ENCODE results near the gene TGFB1. TPM values are rescaled to one million over a fixed set of nuclear protein-coding genes. Genes with fewer than 3 reads are reported as not detected.
"Not testable (repeated sequence)": the region's sequence is repeated elsewhere in the genome, so short reads cannot be mapped to it uniquely, and the experiment has no call there.

The TGFB1 gene
- total RNA-seq, 1 experiment from 2014 or later: 10.1 TPM

GRCh38 chr19:41308450-41309179 lies 45.1 kb downstream of the TGFB1 start:
- DNase-seq (ENCODE audit: low spot score): peak; percentile 88
- in situ Hi-C loops (cut with HindIII; ENCODE audit: low sequenced_read_pairs): no loop called here

DNA sequence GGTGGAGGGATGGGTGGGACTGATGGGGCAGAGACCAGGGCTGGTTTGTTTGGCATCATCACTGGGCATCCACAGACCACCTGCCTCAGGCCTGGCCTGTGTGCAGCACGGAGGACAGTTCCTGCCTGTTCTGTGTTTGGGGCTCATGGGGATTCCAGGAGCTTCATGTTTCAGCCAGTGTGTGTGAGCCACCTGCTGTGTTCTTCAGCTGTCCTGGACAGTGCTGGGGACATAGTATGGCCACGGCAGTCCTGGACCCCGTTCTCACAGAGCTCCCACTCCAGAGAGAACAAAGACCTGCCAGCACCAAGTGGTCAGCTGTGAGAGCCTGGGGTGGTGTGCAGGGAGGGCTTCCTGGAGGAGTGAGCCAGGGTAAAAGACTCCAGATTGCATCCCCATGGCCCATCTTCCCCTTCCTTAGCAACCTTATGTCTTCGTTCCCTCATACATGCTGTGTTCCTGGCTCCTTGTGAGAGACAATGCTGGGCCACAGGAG lies 45.7 kb downstream of the TGFB1 start:
- in situ Hi-C loops (cut with HindIII; ENCODE audit: low sequenced_read_pairs): no loop called here
- no peak for DNase-seq (ENCODE audit: low spot score)

GRCh38 chr19:41307090-41307875 lies 46.4 kb downstream of the TGFB1 start:
- DNase-seq (ENCODE audit: low spot score): no peak
- in situ Hi-C loops (cut with HindIII; ENCODE audit: low sequenced_read_pairs): no loop called here

DNA sequence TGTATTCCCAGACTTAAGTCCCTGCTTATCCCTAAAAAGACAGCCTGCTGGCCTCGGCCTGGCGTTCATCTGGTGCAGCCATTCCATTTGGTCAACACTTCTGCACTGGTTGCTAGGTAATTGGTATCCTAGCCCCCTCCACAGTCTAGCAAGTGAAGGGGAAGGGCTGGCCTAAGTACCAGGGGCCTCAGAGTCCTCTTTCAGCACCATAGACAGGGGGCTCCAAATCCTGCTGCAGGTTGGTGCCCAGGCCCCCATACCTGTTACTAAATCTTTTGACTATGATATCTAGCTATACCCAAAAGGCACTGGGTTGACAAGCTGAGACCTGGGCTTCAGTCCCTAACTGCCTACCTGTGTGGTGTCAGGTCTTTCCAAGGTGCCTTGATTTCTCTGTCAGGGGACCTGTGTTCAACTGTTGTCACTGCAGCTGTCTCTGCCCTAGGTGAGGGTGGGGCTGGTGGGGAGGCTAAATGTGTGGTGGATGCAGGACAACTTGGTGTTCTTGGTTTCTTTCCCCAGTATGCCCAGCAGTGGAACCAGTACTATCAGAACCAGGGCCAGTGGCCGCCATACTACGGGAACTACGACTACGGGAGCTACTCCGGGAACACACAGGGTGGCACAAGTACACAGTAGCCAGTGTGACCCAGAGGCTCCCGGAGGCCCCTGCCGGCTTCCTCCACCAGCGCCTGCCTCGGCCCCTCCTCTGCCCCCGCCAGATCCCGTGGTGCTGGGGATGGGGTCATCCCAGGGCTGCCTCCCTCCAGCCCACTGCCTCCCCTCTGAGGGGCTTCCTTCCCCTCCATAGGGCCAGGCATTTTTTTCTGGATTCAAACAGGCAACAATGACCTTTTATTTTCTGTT lies 47.6 kb downstream of the TGFB1 start:
- no peak for DNase-seq (ENCODE audit: low spot score)
- in situ Hi-C loops (cut with HindIII; ENCODE audit: low sequenced_read_pairs): no loop called here

- in situ Hi-C loops (cut with HindIII; ENCODE audit: low sequenced_read_pairs): no loop called here
- no peak for DNase-seq (ENCODE audit: low spot score)
Observed at GRCh38 chr19:41304706-41305483, 48.8 kb downstream of the TGFB1 start.

DNA sequence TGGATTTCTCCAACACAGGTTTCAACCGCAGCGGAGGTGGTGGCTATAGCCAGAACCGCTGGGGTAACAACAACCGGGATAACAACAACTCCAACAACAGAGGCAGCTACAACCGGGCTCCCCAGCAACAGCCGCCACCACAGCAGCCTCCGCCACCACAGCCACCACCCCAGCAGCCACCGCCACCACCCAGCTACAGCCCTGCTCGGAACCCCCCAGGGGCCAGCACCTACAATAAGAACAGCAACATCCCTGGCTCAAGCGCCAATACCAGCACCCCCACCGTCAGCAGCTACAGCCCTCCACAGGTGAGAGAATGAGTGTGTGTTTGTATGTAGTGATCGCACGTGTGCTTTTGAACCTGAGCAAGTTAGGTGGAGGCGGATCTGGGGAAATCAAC lies 49.8 kb downstream of the TGFB1 start:
- in situ Hi-C loops (cut with HindIII; ENCODE audit: low sequenced_read_pairs): no loop called here
- no peak for DNase-seq (ENCODE audit: low spot score)

GRCh38 chr19:41302624-41303351 lies 50.9 kb downstream of the TGFB1 start:
- in situ Hi-C loops (cut with HindIII; ENCODE audit: low sequenced_read_pairs): no loop called here
- DNase-seq (ENCODE audit: low spot score): no peak

- in situ Hi-C loops (cut with HindIII; ENCODE audit: low sequenced_read_pairs): no loop called here
- no peak for DNase-seq (ENCODE audit: low spot score)
Observed at GRCh38 chr19:41300555-41300954, 53.2 kb downstream of the TGFB1 start.

DNA sequence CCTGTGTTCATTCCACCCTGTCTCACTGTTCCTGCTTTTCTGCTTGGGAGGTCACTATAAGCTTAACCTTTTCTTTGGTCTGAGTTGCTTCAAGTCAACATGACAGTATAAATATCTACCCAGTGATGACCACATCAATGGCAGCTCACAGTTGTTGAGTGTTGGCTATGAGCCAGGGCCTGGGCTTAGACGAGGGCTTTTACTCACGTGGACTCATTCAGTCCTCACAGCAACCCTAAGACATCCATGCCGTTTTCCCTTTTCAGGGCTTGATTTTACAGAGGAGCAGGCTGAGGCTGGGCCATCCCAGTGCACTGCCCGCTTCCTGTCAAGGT lies 54.0 kb downstream of the TGFB1 start:
- no peak for DNase-seq (ENCODE audit: low spot score)
- in situ Hi-C loops (cut with HindIII; ENCODE audit: low sequenced_read_pairs): no loop called here

DNA sequence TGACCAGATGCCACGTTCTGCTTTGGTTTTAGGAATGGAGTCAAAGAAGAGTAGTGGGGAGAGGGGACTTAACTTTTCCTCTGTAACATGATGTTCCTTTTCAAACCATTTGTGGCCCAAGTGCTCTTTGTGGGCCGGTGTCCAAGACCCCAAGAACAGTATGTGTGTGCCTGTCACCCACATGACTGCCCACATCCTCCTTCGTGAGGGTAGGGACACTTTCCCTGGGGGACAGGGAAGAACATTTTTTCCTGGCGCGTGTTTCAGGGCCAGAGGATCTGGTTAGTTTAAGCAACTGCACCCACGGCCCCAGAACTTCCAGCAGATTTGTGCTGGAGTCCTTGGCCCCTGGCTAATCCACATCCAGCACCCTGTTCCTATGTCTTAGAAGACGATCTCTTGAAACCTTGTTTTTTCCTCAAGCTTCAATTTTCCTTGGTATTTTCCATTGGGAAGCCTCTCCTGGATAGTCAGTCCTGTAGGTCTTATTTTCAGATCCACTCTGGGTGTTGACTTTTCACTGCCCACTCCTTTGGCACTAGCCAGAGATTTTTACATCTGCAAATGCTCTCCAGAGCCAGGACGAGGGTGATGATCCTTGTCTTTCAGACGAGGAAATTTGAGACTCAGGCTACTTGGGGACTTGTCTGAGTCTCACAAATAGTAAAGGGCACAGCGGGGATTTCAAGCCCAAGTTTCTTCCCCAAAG lies 54.5 kb downstream of the TGFB1 start:
- in situ Hi-C loops (cut with HindIII; ENCODE audit: low sequenced_read_pairs): no loop called here
- DNase-seq (ENCODE audit: low spot score): no peak

GRCh38 chr19:41298348-41298964 lies 55.3 kb downstream of the TGFB1 start:
- no peak for DNase-seq (ENCODE audit: low spot score)
- in situ Hi-C loops (cut with HindIII; ENCODE audit: low sequenced_read_pairs): no loop called here

DNA sequence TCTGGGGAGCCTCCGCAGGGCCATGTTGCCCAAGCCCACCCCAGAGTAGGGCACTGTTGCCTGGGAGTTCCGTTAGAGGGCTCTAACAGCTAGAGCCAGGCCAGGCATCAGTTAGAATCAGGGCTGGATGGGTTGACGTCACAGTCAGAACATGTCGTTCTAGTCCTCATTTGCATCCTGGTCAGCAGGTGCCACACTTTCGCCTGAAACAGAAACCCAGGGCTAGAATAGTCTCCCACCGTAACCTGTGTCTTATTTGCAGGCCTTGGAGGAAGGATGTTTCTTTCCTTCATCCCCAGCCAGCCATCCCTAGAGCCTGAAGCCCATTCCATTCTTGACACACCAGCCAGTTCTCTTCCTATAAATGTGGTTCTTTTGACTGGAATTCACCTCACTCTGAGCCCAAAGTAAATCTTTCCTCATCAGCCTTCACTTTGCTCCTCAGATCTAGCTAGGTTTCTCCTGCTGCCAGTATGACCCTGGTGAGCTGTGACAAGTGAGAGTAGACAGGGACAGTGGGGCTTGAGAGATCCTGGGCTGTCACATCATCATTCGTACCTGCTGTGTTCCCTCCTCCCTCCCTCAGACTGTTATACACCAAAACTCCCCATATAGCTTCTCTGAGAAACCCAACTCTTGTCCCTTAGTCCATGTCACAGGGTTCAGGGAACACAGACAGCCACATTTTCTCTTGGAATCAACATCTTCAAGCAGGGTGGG lies 55.9 kb downstream of the TGFB1 start:
- in situ Hi-C loops (cut with HindIII; ENCODE audit: low sequenced_read_pairs): no loop called here
- DNase-seq (ENCODE audit: low spot score): no peak

- in situ Hi-C loops (cut with HindIII; ENCODE audit: low sequenced_read_pairs): no loop called here
- no peak for DNase-seq (ENCODE audit: low spot score)
Observed at GRCh38 chr19:41296433-41296871, 57.3 kb downstream of the TGFB1 start.

- no peak for DNase-seq (ENCODE audit: low spot score)
- in situ Hi-C loops (cut with HindIII; ENCODE audit: low sequenced_read_pairs): no loop called here
Observed at GRCh38 chr19:41295499-41295898, 58.2 kb downstream of the TGFB1 start.

GRCh38 chr19:41294393-41294792 lies 59.3 kb downstream of the TGFB1 start:
- in situ Hi-C loops (cut with HindIII; ENCODE audit: low sequenced_read_pairs): no loop called here
- no peak for DNase-seq (ENCODE audit: low spot score)

- in situ Hi-C loops (cut with HindIII; ENCODE audit: low sequenced_read_pairs); DNase-seq (ENCODE audit: low spot score): not testable (repeated sequence)
Observed at GRCh38 chr19:41289814-41290213, 63.9 kb downstream of the TGFB1 start.
